Stimulated activated CD8-positive, alpha-beta memory T cell treated with anti-CD3 and anti-CD28 coated beads, Interleukin-4, amount 100 ng/mL, for 24 hours (primary cell): ENCODE measurements around the gene BRICD5.
"Not testable (repeated sequence)": the region's sequence is repeated elsewhere in the genome, so short reads cannot be mapped to it uniquely, and the experiment has no call there.

ENCODE experiments used
- DNase-seq: peaks from one replicate; pipeline ENCODE4 v3.0.0-alpha.2; 2020; ENCODE audit warnings: low read depth

The BRICD5 gene

DNA sequence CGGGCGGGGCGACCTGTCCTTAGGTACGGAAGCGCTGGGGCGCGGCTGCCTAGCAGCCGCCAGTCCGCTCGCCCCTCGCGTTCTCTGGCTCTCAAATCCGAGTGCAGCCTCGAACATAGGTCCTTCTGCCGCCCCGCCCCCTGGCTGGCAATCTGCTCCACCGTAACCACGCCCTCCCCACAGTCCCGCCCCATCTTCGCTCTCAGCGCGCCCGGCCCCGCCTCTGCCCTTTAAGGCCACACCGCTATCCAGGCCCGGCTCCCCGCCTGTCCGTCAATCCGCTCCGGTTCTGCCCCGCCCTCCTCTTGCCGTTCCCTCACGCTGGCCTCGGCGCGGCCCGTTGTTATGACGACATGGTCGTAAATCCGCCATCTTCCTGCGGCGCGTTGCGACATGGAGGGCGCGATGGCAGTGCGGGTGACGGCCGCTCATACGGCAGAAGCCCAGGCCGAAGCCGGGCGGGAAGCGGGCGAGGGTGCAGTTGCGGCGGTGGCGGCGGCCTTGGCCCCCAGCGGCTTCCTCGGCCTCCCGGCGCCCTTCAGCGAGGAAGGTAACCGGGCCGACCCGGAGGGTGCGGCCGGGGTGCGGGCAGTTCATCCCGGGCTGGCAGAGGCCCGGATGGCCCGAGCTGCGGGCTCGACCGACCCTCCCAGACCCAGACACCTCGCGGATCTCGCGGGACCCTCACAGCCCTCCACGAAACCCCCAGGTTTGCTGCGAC is 12.7 kb upstream of the BRICD5 start, which contains the start of gene E4F1:
E4F1 (plus strand) TSS at position 371 of the 721 bp plus-strand sequence; CDS start at position 394, 23 bp downstream.
- DNase-seq: peak; percentile 100

DNA sequence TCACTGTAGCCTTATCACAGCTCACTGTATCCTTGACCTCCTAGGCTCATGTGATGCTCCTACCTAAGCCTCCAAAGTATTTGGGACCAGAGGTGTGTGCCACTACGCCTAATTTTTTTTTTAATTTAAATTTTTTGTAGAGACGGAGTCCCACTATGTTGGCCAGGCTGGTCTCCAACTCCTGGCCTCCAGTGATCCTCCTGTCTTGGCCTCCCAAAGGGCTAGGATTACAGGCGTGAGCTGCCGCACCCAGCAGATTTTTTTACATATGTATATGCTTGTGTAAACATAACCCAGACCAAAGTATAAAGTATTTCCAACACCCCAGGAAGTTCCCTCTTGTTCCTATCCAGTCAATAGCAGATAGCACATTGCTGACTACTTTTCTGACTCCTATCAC is 5.7 kb upstream of the BRICD5 start:
- DNase-seq: no peak

DNA sequence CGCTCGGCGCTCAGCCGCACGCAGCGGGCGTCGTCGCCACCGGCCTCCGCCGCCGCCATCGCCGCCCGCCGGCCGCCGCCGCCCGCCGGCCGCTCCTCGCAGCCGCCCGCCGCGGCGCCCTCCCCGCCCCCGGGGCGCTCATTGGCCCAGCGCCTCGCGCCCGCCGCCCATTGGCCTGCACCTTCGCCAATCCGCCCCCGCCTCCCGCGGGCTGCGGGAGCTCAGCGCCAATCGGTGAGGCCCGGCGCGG is 4.0 kb upstream of the BRICD5 start, which contains the start of gene PGP:
PGP (minus strand) TSS at position 122 of the 250 bp plus-strand sequence; CDS start at position 59, 63 bp downstream.
- no peak for DNase-seq

DNA sequence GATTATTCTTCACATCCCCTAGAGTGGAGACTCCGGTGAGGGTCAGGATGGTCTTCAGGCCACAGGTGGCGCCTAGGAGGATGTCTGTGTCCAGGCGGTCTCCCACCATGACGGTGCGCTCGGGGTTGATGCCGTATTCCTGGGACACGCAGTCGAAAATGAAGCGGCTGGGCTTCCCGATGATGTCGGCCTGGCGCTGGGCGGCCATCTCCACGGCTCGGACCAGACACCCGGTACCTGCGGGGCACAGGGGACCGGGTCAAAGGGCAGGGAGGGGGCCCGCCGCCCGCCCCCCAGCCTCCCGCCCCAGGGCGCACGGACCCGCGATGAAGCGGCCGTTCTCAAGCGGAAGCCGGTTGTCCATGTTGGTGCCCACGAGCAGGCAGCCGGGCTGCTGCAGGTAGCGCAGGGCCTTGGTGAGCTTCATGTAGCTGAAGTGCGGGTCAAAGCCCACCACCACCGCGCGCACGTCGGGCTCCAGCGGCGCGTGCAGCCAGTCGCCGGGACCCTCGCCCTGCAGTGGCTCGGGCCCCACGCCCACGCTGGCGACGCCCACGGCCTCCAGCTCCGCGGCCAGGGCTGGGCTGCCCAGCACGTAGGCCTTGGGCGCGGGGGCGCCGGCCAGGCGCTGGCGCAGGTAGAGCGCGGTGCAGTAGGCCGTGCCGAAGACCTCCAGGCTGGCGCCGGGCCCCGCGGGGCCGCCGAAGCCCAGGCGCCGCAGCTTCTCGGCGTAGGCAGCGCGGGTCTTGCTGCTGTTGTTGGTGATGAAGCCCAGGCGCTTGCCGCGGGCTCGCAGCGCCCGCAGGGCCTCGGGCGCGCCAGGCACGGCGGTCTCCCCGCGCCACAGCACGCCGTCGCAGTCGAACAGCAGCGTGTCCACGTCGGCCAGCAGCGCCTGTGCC is 3.4 kb upstream of the BRICD5 start:
- no peak for DNase-seq

DNA sequence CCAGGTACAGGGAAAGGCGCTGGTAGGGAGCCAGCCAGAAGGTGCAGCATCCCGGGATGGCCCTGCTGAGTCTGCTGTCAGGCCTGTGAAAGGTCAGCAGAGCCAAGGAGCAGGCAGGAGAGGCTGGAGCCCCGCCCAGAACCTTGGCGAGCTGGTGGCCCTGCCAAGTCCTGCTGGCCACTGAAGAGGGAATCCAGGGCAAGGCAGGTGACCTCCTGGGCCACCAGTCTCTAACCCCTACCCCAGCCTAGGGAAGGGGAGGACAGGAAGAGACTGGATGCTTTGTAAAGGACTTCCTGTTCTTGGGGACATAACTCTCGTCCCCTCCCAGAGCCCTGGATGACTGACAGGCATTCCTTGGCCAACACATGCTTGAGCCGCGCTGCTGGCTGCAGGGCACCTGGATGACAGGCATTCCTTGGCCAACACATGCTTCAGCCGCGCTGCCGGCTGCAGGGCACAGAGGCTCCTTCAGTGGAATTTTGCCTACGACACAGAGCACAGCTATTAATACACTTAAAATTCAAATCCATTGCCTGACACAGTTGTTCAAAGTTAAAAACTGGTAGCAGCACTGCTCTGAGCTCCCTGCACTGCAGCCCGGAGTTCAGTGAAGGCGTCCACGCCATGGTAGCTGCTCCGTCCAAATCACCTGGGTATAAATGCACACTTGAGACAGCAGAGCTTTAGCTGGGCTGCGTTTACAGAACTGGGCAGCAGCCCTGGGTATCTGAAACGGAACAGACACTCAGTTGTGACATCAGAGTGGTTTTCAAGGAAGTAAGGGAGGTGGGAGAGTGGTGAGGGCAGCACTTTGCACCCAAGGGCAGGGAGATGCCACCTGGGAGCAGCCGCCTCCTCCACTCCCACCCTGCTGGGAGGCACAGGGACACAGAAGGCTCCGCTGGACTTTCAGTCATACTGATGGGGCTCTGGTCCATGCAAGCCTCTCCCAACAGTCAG is 2.0 kb upstream of the BRICD5 start:
- no peak for DNase-seq

DNA sequence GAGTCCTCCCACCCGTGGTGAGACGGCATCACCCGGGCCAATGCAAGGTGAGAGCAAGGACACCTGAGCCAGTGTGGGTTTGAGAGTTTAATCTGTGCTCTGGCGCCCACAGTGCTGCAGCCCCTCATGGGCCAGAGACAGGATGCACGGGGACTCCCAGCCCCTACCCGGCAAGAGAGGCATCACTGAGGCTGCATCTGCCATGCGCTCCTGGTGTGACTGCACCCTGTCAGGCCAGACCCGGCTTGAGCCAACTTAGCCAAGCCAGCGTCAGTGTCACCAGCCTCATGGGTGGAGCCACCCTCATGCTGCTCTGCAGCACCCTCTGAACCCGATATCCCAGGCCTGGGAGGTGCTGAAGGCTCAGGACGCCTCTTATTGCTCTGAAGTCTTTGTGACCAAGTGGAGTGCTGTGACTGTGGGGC is 1.3 kb upstream of the BRICD5 start:
- DNase-seq: no peak

DNA sequence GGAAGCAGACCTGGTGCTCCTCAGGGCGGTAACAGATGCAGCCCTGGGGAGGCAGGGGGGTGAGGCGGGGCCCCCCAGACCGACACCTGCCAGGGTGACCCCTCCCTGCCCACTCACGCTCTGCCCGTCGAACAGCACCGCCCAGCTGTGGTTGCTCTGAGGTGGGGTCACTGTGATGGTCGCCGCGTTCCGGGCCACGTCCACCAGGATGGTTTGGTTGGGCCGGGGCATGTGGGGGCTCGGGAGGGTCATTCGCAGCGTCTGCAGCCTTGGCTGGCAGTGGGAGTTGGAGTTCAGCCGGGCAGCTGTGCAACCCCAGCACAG is 692 bp downstream of the BRICD5 start:
- no peak for DNase-seq

DNA sequence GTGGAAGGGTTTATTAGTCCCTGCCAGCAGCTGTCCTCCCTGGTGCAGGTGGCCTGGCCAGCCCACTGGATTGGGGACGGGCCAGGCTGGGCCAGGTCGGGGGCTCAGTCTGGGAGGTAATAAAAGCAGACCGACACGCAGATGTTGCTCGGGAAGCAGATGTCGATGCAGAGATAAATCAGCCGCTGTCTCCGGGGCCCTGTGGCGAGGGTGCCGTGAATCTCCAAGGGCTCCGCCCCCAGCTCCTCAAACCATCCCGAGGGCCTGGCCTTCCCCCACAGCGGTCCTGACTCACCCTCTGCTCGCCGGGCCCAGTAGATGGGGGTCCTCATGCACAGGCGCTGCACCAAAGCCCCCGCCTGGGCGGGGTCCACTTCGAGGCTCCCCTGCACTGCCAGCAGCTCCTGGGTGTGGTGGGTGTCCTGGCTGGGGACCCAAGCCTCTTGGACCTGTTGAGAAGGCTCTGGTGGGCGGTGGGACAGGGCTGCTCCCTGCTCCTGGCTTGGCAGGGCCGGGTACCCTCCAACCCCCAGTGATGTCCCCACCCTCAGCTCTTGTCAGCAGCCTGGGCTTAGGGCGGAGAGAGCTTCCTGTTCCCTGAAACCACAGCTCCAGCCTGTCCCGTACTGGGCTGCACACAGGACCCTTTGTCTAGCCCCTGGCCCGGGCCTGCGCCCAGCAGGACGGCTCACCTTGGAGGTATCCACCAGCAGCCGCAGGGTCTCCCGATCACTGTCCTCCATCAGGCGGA is 1.2 kb downstream of the BRICD5 start:
- no peak for DNase-seq

DNA sequence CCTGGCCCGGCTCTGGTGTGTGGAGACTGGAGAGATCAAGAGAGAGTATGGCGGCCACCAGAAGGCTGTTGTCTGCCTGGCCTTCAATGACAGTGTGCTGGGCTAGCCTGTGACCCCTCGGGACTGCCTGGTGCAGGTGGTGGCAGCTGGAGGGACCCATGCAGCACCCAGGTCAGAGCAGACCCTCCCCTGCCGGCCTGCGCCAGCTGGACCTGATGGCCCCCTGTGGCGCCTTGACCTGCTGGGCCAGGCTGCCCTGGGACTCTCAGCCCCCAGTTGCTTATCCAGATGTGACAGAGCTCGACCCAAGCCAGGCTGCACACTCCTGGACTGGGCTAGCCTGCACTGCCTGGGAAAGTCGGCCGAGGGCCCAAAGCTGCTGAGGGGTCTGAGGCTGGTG is 1.9 kb downstream of the BRICD5 start:
- DNase-seq: no peak

DNA sequence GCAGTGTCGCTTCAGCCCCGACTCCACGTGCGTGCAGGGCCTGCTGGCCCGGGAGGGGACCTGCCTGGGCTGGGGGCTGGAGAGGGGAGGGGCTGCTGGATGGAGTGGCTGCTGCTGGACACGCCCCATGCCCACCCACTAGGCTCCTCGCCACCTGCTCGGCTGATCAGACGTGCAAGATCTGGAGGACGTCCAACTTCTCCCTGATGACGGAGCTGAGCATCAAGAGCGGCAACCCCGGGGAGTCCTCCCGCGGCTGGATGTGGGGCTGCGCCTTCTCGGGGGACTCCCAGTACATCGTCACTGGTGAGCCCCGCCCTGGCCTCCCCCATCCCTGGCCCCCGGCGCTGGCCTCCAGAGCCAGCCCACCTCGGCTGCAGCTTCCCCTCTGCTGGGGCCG is 2.4 kb downstream of the BRICD5 start:
- no peak for DNase-seq

DNA sequence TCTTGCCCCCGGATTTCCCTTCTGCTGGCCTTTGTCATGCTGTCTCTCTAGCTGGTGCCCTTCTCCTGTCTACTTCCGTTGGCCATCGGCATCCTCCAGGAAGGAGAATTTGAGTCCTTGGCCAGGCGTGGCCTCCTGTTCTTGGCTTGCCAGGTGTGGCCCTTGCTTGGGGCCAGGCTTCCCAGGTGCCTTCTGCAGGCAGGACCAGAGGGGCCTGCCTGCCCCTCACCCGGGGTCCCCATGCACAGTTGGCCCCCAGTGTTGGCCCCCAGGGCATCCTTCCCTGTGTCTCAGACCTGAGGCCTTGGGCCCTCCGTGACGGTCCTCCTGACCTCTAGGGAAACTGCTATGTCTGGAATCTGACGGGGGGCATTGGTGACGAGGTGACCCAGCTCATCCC is 2.8 kb downstream of the BRICD5 start:
- DNase-seq: no peak

DNA sequence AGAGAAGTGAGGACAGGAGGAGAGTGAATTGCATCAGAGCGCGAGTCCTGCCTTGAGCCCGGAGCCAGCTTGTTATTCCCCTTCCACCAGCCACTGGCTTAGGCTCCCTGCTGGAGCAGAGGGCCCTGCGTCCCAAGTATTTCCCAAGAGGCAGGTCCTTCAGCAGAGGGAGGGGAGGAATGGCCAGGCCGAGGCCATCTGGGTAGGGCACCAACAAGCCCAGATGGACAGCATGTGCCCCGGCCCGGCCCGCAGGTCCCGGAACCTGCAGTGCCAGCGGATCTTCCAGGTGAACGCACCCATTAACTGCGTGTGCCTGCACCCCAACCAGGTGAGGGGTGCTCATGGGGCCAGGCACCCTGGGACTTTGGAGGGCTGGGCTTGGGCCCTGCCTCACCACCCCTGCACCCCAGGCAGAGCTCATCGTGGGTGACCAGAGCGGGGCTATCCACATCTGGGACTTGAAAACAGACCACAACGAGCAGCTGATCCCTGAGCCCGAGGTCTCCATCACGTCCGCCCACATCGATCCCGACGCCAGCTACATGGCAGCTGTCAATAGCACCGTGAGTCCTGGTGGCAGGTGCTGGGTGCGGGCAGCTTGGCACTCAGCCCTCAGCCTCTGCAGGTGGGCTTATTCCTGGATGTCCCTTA is 3.8 kb downstream of the BRICD5 start:
- no peak for DNase-seq

DNA sequence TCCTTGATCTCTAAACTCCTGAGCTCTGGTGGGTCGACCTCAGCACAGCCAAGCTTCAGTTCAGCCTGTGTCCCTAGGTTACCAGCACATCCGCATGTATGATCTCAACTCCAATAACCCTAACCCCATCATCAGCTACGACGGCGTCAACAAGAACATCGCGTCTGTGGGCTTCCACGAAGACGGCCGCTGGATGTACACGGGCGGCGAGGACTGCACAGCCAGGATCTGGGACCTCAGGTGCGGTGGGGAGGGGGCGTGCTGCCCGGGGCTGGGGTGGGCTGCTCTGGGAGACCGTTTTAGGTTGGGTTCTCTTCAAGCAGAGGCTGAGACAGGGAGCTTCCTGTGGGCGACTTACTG is 4.3 kb downstream of the BRICD5 start:
- DNase-seq: no peak

DNA sequence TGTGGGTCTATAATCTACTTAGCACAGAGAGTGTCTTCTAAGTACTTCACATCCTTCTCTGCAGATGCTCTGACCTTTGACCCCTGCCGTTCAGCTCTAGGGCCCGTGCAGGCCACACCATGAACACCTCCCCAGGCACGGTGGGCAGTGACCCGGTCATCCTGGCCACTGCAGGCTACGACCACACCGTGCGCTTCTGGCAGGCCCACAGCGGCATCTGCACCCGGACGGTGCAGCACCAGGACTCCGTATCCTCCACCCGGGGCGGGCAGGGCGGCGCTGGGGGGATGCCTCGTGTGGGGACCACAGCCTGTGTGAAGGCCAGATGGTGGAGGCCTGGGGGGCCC is 4.7 kb downstream of the BRICD5 start:
- no peak for DNase-seq

DNA sequence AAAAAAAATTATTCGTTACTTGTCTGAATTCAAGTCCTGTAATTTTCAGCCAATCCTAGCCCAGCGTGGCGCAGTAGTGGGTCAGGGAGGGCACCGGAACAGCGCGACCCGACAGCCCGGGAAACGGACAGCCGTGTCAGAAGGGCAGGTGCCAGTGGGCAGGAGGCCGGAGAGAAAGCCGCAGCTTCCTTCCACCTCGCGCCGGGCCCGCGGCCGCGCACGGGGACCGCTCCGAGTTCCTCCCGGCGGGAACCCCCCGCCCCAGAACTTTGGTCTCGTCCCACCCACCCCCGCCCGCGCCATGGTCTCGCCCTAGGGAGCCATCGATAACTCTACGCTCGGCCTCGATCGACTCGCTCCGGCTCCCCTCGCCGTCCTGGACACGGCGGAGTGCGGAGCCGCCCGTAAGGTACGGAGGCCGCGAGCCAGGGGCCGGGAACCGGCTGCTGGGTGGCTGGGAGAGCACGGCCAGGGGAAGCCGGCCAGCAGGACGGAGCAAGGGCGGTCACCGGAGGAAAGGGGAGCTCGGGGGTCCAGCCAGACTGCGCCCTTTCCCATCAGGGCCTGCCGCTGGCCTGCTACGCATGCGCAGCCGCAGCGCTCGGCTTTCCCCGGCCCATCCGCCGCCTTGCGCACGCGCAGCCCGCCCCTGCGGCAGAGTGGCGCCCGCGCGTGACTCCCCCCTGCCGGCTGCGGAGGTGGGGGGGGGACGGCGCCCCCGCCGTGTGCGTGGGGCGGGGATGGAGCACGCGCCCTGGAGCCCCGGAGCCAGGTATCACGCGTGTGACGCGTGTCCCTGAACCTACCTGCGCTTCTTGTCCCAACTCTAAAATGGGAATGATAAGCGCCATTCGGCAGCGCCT is 5.3 kb downstream of the BRICD5 start, which contains the start of gene MLST8:
MLST8 (plus strand) TSS at position 351 of the 863 bp plus-strand sequence. CDS start 632 bp downstream, outside the sequence.
- peak; percentile 85 for DNase-seq

DNA sequence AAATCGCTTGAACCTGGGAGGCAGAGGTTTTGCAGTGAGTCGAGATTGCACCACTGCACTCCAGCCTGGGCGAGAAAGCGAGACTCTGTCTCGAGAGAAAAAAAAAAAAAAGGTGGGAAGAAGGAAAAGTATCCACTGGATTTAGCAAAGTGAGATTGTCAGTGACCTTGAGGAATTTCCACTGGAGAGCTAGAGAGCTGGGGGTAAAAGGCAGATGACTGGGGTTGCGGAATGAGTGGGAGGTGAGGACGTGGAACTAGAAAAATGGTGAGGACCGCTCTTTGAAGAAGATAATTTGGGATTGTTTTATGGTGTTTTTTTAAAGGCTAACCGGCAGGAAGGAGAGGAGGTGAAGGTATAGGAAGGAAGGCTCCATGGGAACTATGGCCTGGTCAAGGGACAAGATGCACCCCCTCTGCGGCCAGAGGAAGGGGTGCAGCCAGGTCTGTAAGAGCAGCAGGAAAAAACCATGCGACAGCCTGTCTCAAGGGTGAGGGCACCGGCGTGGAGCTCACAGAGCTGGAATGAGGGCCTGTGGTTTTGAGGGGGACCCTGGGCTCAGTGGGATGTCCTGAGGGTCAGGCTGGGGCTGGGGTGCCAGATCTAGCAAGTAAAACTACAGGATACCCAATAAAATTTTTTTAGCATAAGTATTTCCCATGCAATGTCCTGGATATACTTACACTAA is 6.1 kb downstream of the BRICD5 start:
- no peak for DNase-seq

DNA sequence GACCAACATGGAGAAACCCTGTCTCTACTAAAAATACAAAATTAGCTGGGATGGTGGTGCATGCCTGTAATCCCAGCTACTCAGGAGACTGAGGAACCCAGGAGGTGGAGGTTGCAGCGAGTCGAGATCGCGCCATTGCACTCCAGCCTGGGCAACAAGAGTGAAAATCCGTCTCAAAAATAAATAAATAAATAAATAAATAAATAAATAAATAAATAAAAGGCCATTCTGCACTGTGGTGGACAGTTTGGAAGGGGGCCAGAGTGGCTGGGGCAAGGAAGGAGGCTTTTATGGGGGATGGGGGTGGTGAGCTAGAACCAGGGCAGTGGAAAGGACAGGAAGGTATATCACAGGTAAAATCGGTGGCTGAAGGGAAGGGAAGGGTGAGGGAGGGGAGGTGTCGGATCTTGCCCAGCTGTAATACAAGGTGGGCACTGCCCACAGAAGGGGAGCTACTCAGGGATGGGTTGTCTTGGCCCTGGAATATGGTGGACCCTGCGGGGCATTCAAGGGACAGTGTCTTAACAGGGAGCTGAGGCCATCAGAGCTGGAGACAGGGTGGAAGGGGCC is 7.5 kb downstream of the BRICD5 start:
- not testable (repeated sequence) for DNase-seq

DNA sequence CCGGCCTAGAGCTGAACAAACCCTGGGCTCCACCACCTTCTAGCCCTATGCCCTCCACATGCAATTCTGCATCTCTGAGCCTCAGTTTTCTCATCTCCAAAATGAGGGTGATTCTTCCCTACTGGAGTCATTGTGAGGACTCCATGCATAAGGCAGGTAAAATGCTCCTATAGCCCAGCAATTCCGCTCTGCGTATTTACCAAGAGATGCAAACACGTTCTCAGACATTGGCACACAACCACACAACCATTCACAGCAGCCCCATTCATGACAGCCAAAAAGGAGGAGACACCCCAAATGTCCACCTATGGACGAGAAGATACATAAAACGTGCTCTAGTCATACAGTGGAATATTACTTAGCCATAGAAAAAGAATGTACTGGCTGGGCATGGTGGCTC is 10.3 kb downstream of the BRICD5 start:
- no peak for DNase-seq

DNA sequence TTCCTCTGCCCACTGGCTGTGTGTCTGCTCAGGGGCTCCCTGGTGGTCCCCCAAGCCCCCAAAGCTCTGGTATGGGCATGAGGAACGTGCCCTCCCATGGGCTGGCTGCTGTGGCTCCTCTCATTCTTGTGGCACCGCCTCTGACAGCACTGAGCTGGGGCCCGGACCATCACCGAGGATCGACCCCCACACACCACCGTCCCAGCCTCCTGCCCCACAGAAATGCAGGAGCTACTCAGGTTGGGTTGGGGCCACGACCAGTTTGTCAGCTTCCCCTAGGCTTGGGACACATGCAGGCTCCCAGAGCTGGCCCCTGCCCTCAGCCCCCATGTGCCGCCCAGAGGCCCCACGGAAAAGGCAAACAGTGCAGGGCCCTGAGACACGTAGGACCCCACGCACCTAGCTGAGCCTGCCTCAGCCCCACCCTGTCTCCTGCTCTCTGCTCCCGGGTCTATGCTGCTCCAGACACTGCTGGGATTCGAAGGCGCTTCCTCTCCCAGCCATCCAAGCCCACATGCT is 11.0 kb downstream of the BRICD5 start:
- DNase-seq: no peak
